ENCODE measurements around the gene CBX4. TPM values are rescaled to one million over a fixed set of nuclear protein-coding genes. Genes with fewer than 3 reads are reported as not detected.
A peak's percentile ranks its signal among the peaks of the same experiment; 100 is the strongest.

The CBX4 gene
- total RNA-seq, 4 donors from 2014 or later: 3.0 to 9.0 (median 5.3) TPM

- no peak for TF ChIP-seq POLR2A (IDR thresholded peaks at IDR 0.05)
- intact Hi-C loops (cut with DNase I; ENCODE audit: low total_unique reads): loop anchor here (5.0 kb wide), 1 partner anchor 149 kb away; no protein-coding TSS in a partner anchor
- H3K4me1 ChIP-seq: peaks cover 22 to 42% of the 10 kb centered on the region in 2 donors
- H3K27ac ChIP-seq: no peak overlapping the region
- H3K9me3 ChIP-seq: no peaks in the 10 kb centered on the region
- H3K36me3 ChIP-seq: no peaks in the 10 kb centered on the region
- DNase-seq: no peak
- H3K4me3 ChIP-seq: peak overlapping the region; percentile 59 to 84 (median 62)
- no peak for ATAC-seq
- in situ Hi-C loops (cut with MboI; ENCODE audit: low sequenced_read_pairs in 4 of 4): no loop called here
- H3K27me3 ChIP-seq: peaks cover 51 to 77% (median 51%) of the 10 kb centered on the region in 3 donors
Measured at GRCh38 chr17:79843474-79843815, 4.2 kb upstream of the CBX4 start.

GRCh38 chr17:79842656-79843473, 3.6 kb upstream of the CBX4 start:
- no peak overlapping the region for H3K27ac ChIP-seq

GRCh38 chr17:79842136-79842655, 3.0 kb upstream of the CBX4 start:
- intact Hi-C loops (cut with DNase I; ENCODE audit: low total_unique reads): loop anchor here (5.0 kb wide), 1 partner anchor 150 kb away; no protein-coding TSS in a partner anchor
- Histone ChIP-seq H3K4me3 (peak overlapping the region in 1 of 4 donors; percentile 84), H3K9me3 (no peaks in the 10 kb centered on the region), H3K36me3 (no peaks in the 10 kb centered on the region), H3K27me3 (peaks cover 51 to 66% (median 51%) of the 10 kb centered on the region in 3 donors), H3K27ac (no peak overlapping the region), H3K4me1 (peaks cover 34 to 55% of the 10 kb centered on the region in 2 donors)
- TF ChIP-seq POLR2A (IDR thresholded peaks at IDR 0.05) (no peak), CTCF (IDR thresholded peaks at IDR 0.05 in 4 of 5, conservative IDR thresholded peaks at IDR 0.05 in 1 of 5) (no peak)
- in situ Hi-C loops (cut with MboI; ENCODE audit: low sequenced_read_pairs in 4 of 4): no loop called here
- ATAC-seq: no peak
- DNase-seq: no peak

More at GRCh38 chr17:79842656-79843473, 3.6 kb upstream of the CBX4 start:
- ATAC-seq (no peak), DNase-seq (no peak)
- Histone ChIP-seq H3K27me3 (peaks cover 51 to 73% (median 51%) of the 10 kb centered on the region in 3 donors), H3K9me3 (no peaks in the 10 kb centered on the region), H3K4me3 (peak overlapping the region; percentile 59 to 84 (median 62)), H3K36me3 (no peaks in the 10 kb centered on the region), H3K4me1 (peaks cover 27 to 48% of the 10 kb centered on the region in 2 donors)
- intact Hi-C loops (cut with DNase I; ENCODE audit: low total_unique reads): loop anchor here (5.0 kb wide), 1 partner anchor 149 kb away; no protein-coding TSS in a partner anchor
- in situ Hi-C loops (cut with MboI; ENCODE audit: low sequenced_read_pairs in 4 of 4): no loop called here
- no peak for TF ChIP-seq CTCF (IDR thresholded peaks at IDR 0.05 in 4 of 5, conservative IDR thresholded peaks at IDR 0.05 in 1 of 5)
- no peak for TF ChIP-seq POLR2A (IDR thresholded peaks at IDR 0.05)

- H3K4me3 ChIP-seq: no peak overlapping the region
- H3K9me3 ChIP-seq: no peaks in the 10 kb centered on the region
- TF ChIP-seq CTCF (IDR thresholded peaks at IDR 0.05 in 4 of 5, conservative IDR thresholded peaks at IDR 0.05 in 1 of 5) (no peak), POLR2A (IDR thresholded peaks at IDR 0.05) (no peak)
- no peak overlapping the region for H3K27ac ChIP-seq
- H3K4me1 ChIP-seq: peaks cover 41 to 61% of the 10 kb centered on the region in 2 donors
- ATAC-seq (no peak), DNase-seq (no peak)
- no peaks in the 10 kb centered on the region for H3K36me3 ChIP-seq
- in situ Hi-C loops (cut with MboI; ENCODE audit: low sequenced_read_pairs in 4 of 4) (no loop called here), intact Hi-C loops (cut with DNase I; ENCODE audit: low total_unique reads) (loop anchor here (2.0 to 5.0 kb wide), 2 partner anchors 33 to 151 kb away; no protein-coding TSS in a partner anchor)
- H3K27me3 ChIP-seq: peaks cover 51 to 60% (median 51%) of the 10 kb centered on the region in 3 donors
Measured at GRCh38 chr17:79841369-79842135, 2.3 kb upstream of the CBX4 start.

Measured in gastrocnemius medialis (tissue), 4 donors.